NCI-H146 treated with DMSO at 0.1 percent for 48 hours (cell line): ENCODE data around the gene BDKRB2.
"Not testable (repeated sequence)": the region's sequence is repeated elsewhere in the genome, so short reads cannot be mapped to it uniquely, and the experiment has no call there.

Experiments used
- DNase-seq: peaks from one replicate; lab custom pipeline; 2025; ENCODE audit not compliant: unreplicated experiment; lab: John Stamatoyannopoulos, UW

BDKRB2 gene

DNA sequence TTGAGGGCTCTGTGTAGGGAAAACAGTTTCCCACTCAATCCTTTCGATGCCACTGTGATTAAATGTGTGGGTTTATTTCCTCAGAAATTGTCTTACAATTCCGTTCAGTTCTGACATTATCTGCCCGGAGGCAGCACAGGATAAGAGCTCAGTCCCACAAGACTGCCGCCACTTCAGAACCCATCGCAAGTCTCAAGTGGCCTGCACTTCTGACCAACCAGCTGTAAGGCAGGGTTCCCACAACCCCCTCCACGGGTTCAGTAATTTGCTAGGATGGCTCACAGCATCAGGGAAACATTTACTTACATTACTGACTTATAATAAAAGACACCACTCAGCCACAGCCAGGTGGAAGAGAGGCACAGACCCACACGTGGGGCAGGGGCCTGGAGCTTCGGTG, 17.2 kb downstream of the BDKRB2 start:
- DNase-seq: no peak

GRCh38 chr14:96224480-96225096, 19.9 kb downstream of the BDKRB2 start:
- no peak for DNase-seq

- no peak for DNase-seq
Measured at GRCh38 chr14:96225213-96225612, 20.6 kb downstream of the BDKRB2 start.

DNA sequence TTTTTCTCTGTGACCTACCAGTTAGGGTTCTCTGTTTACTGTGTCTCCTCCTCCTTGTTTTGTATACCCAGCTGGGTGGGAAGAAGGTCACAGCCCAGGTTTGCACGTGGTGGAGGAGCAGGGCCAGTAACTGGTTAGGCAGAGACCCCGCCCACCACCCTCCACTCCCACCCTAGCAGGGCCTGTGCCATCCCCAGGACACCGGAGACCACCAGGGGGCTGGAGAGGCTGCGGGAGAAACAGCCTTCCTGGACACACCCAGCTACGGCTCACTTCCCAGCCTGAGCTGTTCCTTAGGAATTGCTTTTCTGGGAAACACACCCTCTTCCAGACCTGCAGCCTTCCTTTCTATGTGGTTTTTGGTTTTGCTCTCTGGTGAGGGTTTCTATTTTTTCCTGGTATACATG, 21.1 kb downstream of the BDKRB2 start:
- DNase-seq: no peak

DNA sequence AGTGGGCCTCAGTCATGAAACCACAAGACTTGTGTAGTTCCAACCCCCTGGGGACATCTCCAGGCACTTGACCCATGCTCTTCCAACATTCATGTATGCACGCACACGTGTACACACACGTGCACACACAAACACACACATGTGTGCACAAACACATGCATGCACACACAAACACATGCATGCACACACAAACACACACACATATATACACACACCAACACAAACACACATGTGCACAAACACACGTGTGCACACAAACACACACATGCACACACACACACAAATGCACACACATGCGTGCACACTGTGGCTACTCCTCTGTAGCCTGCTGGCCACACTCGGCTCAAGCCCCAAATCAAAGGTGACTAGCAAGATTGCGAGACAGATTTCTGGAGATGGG, 22.8 kb downstream of the BDKRB2 start:
- DNase-seq: no peak

DNA sequence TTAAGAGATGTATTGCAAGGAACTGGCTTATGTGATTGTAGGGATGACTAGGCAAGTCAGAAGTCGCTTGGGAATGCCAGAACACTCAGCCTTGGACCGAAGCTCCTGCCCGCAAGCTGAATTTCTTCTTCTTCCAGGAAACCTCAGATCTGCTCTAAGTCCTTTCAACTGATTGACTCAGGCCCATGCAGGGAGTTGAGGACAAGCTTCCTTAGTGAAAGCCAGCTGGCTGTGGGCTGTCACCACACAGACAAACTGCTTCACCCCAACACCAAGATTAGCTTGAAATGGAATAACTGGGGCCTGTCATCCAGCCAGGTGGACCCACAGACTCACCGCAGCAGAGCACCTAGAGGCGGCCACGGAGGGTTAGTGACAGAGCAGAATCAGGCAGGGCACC, 24.7 kb downstream of the BDKRB2 start:
- DNase-seq: no peak

DNA sequence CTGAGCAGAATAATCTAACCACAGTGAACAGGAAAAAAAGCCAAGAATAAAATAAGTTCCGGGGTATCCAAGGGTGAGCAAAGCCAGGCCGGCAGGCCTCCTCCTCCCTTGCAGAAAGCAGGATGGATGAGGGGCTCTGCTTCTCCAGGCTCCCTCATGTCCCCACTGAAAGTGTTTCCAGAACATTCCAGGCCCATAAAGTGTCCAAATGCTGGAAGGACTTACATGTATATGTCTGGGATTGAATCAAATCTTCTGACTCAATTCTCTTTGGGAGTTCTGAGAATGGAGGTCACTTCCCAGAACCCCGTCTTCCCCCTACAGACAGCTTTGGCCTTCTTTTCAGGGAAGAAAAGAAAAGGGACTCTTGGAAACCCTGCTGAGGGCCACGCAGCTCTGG, 26.4 kb downstream of the BDKRB2 start:
- no peak for DNase-seq

DNA sequence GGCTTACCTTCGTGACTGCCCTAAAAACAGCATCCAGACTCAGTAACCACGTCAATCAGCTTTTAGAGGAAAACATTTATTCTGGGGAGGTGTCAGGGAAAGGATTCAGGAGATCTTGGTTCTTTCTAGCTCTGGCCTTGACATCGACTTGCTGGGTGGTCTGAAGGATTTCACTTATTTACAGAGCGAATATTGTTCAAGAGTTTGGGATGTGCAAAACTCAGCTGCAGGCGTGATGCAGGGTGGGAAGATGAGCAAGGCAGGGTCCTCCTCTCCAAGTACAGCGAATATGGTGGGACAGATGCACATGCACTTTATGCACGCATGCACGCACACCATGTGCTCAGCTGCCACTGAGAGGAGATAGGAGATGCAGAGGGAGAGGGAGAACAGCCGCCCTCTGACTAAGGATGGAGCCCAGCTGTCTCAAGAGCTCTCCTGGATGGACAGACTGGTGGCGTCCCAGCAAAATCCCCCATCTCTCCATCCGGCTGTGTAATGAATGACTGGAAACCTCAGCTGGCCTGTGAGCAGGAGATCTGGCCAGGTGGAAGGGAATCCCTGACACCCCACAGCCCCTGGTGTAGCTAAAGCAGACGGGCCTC, 27.0 kb downstream of the BDKRB2 start:
- no peak for DNase-seq

DNA sequence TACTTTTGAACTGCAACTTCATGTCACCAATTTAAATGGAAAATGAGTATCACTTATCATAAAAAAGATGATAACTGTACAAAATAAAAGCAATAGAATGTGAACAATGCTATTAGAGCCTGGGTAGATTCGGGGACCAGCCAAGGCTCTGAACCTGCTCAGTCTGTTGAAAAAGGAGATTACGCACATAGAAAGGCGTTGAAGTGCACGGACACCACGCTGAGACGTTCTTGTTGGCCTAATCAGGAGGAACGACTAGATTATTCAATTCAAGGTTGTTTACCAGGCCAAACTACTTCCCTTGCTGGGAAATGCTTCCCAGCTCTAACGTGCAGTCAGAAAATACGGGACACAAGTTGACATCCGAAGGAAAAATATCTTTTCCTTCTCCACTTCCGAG, 27.9 kb downstream of the BDKRB2 start:
- DNase-seq: no peak

DNA sequence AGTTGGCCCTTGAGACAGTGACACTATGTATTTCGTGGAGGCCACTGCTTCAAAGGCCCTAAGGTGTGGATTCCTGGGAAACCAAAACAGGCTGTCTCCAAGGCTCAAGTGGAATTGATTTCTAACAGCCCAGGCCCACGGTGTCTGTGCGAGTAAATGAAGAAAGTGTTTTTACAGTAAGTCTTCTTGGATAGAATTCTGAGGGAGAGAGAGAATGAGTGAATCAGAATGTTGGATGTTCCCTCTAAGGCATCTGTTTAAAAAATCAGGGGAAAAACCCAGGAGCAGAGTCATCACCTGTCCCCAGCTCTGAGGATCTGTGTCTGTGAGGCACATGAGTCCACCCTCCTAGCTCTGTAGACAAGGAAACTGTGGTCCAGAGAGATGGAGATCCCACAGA, 29.0 kb downstream of the BDKRB2 start:
- DNase-seq: no peak

GRCh38 chr14:96235426-96235825, 30.8 kb downstream of the BDKRB2 start:
- DNase-seq: no peak

DNA sequence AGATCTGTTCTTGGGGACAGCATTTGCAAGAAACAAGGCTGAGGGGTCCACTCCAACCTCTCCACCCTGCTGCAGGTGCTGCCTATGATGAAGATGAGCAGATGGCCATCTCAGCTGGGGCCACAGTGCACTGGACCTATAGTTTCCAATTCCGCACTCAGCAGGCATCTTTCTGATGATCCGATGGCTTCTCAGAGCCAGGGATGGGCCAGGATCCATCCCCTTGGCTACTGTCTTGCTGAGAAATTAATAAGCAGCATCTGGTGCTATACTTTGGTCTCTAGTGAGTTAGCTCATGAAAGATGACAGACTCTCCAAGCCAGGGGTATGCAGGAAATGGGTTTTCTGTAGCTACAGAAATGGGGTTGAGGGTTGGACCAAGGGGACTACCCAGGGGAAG, 33.0 kb downstream of the BDKRB2 start:
- no peak for DNase-seq

DNA sequence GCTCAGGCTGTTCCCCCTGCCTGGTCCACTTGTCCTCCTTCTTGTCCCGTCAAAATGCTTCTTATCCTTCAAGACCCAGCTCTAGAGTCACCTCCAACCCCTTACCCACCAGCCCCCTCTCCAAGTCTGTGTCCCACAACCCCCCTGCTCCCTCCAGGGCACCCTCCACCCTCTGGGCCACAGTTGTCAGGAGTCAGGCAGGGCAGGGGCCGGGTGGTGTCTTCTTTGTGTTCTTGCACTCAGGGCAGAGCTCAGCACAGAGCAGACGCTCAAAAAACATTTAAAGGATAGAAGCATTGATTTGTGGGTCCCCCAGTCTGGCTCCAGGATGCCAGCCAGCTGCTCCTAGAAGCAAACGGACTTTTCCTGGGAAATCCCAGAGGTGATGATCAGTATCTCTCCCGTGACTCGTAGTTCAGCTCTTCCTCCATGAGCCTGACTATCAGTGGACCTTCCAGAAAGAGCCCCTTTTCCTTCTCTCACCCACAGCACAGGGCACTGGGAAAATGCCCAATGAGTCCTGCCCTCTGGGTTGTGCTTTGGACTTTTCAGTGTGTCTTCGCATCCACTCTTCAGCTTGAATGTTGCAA, 34.1 kb downstream of the BDKRB2 start:
- no peak for DNase-seq

DNA sequence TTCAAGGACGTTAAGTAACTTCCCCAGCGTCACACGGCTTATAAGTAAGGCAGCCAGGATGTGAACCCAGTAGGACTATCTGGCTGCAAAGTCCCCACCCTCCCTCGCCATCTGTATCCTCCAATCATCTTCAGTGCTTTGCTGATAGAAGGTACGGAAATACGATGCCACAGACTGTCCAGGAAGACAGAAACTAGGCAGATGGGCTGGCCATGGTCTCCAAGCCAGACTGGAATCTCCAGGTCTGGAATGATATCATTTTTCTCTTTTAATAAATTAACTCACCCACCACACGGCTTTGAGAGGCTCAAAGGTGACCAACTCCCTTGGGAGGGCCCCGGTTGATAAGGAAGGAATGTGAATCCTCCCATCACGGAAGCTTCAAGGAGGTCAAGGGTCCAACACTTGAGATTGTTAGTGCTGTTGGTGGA, 35.1 kb downstream of the BDKRB2 start:
- no peak for DNase-seq

GRCh38 chr14:96240641-96241040, 36.0 kb downstream of the BDKRB2 start:
- no peak for DNase-seq

DNA sequence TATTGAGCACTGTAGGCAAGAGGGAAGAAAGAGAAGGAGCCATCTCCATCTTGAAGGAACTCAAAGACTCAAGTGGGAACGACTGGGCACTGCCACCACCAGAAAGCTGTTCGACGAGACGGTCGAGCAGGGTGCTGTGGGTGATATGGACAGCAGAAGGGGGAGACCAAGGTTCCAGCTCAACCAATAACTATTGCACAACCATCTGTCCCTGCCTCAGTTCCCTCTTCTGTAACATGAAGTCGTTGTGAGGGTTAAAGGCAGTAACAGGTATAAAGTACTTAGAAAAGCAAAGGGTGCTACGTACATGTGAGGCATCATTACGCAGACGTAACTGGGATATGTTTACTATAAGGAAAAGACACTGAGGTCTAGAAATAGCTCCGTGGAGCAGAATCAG, 37.5 kb downstream of the BDKRB2 start:
- no peak for DNase-seq

GRCh38 chr14:96243785-96244184, 39.1 kb downstream of the BDKRB2 start:
- no peak for DNase-seq

- not testable (repeated sequence) for DNase-seq
Measured at GRCh38 chr14:96245074-96245473, 40.4 kb downstream of the BDKRB2 start.

DNA sequence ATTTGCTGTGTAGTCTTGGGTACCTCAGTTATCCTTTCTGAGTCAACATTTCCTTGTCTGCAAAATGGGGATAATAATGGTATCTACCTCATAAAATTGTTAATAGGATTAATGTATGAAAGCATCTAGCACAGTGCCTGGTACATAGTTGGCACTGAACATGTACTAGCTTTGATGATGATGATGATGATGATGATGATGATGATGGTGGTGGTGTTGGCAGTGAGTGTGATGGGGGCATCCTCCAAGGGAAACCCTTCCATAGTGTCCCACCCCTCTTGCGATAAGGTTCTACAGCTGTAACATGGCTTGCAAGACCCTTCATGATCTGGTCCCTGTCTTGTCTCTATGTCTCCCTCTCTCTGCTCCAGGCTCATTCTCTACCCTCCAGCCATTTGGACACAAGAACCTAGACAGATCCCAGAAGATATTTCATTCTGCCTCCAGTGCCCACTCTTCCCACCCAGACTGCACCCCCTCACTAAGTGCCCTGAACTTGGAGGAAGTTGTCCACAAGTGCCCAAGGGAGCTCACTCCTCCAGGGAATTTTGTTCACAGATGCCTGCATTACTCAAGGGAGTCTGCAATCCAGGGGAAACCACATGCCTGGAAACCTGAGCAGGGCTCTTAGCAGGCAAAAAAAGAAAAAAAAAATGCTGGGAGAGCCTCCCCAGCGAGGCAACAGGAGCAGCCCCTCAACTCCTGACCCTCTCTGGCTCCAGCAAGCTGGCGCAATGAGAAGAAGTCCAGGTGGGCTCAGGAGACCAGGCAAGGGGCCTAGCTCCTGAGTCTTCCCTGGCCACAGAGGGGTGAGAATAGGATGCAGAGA, 41.3 kb downstream of the BDKRB2 start:
- DNase-seq: no peak

- no peak for DNase-seq
Measured at GRCh38 chr14:96246539-96246847, 41.9 kb downstream of the BDKRB2 start.

- no peak for DNase-seq
Measured at GRCh38 chr14:96247031-96247430, 42.4 kb downstream of the BDKRB2 start.

DNA sequence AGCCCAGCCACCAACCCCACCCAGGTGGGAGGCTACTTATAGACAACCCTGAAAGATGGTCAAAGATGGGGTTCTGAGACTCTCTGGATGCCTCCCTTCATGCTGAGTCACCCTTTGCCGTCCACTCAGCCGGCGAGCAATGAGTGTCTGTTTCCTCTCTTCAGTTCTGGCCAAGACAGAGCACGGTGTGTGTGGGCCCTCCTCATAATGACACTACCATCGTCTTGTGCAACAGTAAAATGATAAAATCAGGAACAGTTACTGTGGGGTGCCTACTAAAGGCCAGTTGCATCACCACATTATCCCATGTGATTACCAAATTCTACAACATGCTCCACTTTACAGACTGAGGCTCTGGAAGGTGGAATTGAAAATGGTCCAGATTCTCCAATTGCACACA, 44.4 kb downstream of the BDKRB2 start:
- DNase-seq: no peak
